ENCODE data around the gene NR0B2. TPM values are rescaled to one million over a fixed set of nuclear protein-coding genes. Genes with fewer than 3 reads are reported as not detected.
"Not testable (repeated sequence)": the region's sequence is repeated elsewhere in the genome, so short reads cannot be mapped to it uniquely, and the experiment has no call there.

NR0B2 gene
- total and polyA plus RNA-seq, 2 experiments from 2014 or later: not detected

GRCh38 chr1:26889551-26890466 lies 24.0 kb downstream of the NR0B2 start, which contains the start of gene GPN2:
TSS of gene GPN2 (minus strand) at chr1:26890283. CDS start at chr1:26890096, 187 bp downstream.
- H2AFZ ChIP-seq: peak within 1 kb of the TSS; percentile 90
- H3K79me2 ChIP-seq (ENCODE audit: insufficient read depth): peaks cover 57% of the 10 kb centered on the region
- H4K20me1 ChIP-seq (ENCODE audit: insufficient read depth): no peaks in the 10 kb centered on the region
- peaks cover 33% of the 10 kb centered on the region for H3K36me3 ChIP-seq (ENCODE audit: low read depth)
- H3K27me3 ChIP-seq (replicated peaks; ENCODE audit: insufficient read depth): no peaks in the 10 kb centered on the region
- no peak for TF ChIP-seq EZH2 (IDR thresholded peaks at IDR 0.05; ENCODE audit: insufficient read depth, poor library complexity, severe bottlenecking)
- TF ChIP-seq EZH2phosphoT487 (IDR thresholded peaks at IDR 0.05; ENCODE audit: insufficient read depth, low read depth): no peak
- peak within 1 kb of the TSS; percentile 80 for H3K27ac ChIP-seq
- DNase-seq: peak; percentile 90
- H3K9me3 ChIP-seq (ENCODE audit: low read depth): no peaks in the 10 kb centered on the region
- in situ Hi-C loops (cut with MboI): no loop called here
- H3K9me2 ChIP-seq (ENCODE audit: insufficient read depth): no peaks in the 10 kb centered on the region
- H3K4me2 ChIP-seq (ENCODE audit: unreplicated experiment): peak within 1 kb of the TSS; percentile 98
- H3K4me1 ChIP-seq (ENCODE audit: insufficient read depth): peaks cover 14% of the 10 kb centered on the region
- WGBS, 2 experiments (ENCODE audit: low coverage in 1 of 2, low lambda C conversion rate in 2 of 2, missing lambda C conversion rate in 2 of 2): 3% methylated on average over 87 to 89 of the region's 89 CpGs
- peaks cover 13% of the 10 kb centered on the region; the same call in 1 of the 2 replicates for H3F3A ChIP-seq (ENCODE audit: insufficient read depth)
- H3K4me3 ChIP-seq: peak within 1 kb of the TSS; percentile 89
- peak within 1 kb of the TSS; percentile 93 for H3K9ac ChIP-seq

GRCh38 chr1:26888231-26888630 lies 25.5 kb downstream of the NR0B2 start:
- H3K9me2 ChIP-seq (ENCODE audit: insufficient read depth): no peaks in the 10 kb centered on the region
- H4K20me1 ChIP-seq (ENCODE audit: insufficient read depth): no peaks in the 10 kb centered on the region
- in situ Hi-C loops (cut with MboI): no loop called here
- peak overlapping the region; percentile 93 for H3K9ac ChIP-seq
- 33 to 38% methylated on average over 1 of the region's 1 CpG for WGBS, 2 experiments (ENCODE audit: low coverage in 1 of 2, low lambda C conversion rate in 2 of 2, missing lambda C conversion rate in 2 of 2)
- H3K4me2 ChIP-seq (ENCODE audit: unreplicated experiment): peak overlapping the region; percentile 98
- H3K9me3 ChIP-seq (ENCODE audit: low read depth): no peaks in the 10 kb centered on the region
- H3K79me2 ChIP-seq (ENCODE audit: insufficient read depth): peaks cover 63% of the 10 kb centered on the region
- no peak overlapping the region for H3K27ac ChIP-seq
- H2AFZ ChIP-seq: no peak overlapping the region
- peaks cover 13% of the 10 kb centered on the region; the same call in 1 of the 2 replicates for H3F3A ChIP-seq (ENCODE audit: insufficient read depth)
- H3K4me3 ChIP-seq: no peak overlapping the region
- H3K4me1 ChIP-seq (ENCODE audit: insufficient read depth): peaks cover 14% of the 10 kb centered on the region
- DNase-seq: no peak
- no peak for TF ChIP-seq EZH2phosphoT487 (IDR thresholded peaks at IDR 0.05; ENCODE audit: insufficient read depth, low read depth)
- TF ChIP-seq EZH2 (IDR thresholded peaks at IDR 0.05; ENCODE audit: insufficient read depth, poor library complexity, severe bottlenecking): no peak
- peaks cover 42% of the 10 kb centered on the region for H3K36me3 ChIP-seq (ENCODE audit: low read depth)
- H3K27me3 ChIP-seq (replicated peaks; ENCODE audit: insufficient read depth): no peaks in the 10 kb centered on the region

GRCh38 chr1:26887125-26887524 lies 26.6 kb downstream of the NR0B2 start:
- H3K9me2 ChIP-seq (ENCODE audit: insufficient read depth): no peaks in the 10 kb centered on the region
- in situ Hi-C loops (cut with MboI): no loop called here
- no peaks in the 10 kb centered on the region for H4K20me1 ChIP-seq (ENCODE audit: insufficient read depth)
- 95 to 100% methylated on average over 1 of the region's 1 CpG for WGBS, 2 experiments (ENCODE audit: low coverage in 1 of 2, low lambda C conversion rate in 2 of 2, missing lambda C conversion rate in 2 of 2)
- no peak overlapping the region for H3K4me3 ChIP-seq
- H3F3A ChIP-seq (ENCODE audit: insufficient read depth): peaks cover 13% of the 10 kb centered on the region; the same call in 1 of the 2 replicates
- no peak overlapping the region for H3K27ac ChIP-seq
- H3K4me2 ChIP-seq (ENCODE audit: unreplicated experiment): no peak overlapping the region
- peak; percentile 80 for DNase-seq
- no peak overlapping the region for H2AFZ ChIP-seq
- H3K4me1 ChIP-seq (ENCODE audit: insufficient read depth): peaks cover 14% of the 10 kb centered on the region
- no peak overlapping the region for H3K9ac ChIP-seq
- TF ChIP-seq EZH2phosphoT487 (IDR thresholded peaks at IDR 0.05; ENCODE audit: insufficient read depth, low read depth): no peak
- no peak for TF ChIP-seq EZH2 (IDR thresholded peaks at IDR 0.05; ENCODE audit: insufficient read depth, poor library complexity, severe bottlenecking)
- no peaks in the 10 kb centered on the region for H3K27me3 ChIP-seq (replicated peaks; ENCODE audit: insufficient read depth)
- peaks cover 43% of the 10 kb centered on the region for H3K36me3 ChIP-seq (ENCODE audit: low read depth)
- peaks cover 66% of the 10 kb centered on the region for H3K79me2 ChIP-seq (ENCODE audit: insufficient read depth)
- no peaks in the 10 kb centered on the region for H3K9me3 ChIP-seq (ENCODE audit: low read depth)

- Histone ChIP-seq H3K79me2 (ENCODE audit: insufficient read depth) (peaks cover 45% of the 10 kb centered on the region), H4K20me1 (ENCODE audit: insufficient read depth) (no peaks in the 10 kb centered on the region), H2AFZ (no peak overlapping the region), H3K4me2 (ENCODE audit: unreplicated experiment) (no peak overlapping the region), H3K36me3 (ENCODE audit: low read depth) (peaks cover 45% of the 10 kb centered on the region), H3K9me3 (ENCODE audit: low read depth) (no peaks in the 10 kb centered on the region), H3F3A (ENCODE audit: insufficient read depth) (peaks cover 15% of the 10 kb centered on the region; the same call in 1 of the 2 replicates), H3K4me1 (ENCODE audit: insufficient read depth) (no peaks in the 10 kb centered on the region), H3K9ac (no peak overlapping the region), H3K9me2 (ENCODE audit: insufficient read depth) (no peaks in the 10 kb centered on the region), H3K27me3 (replicated peaks; ENCODE audit: insufficient read depth) (no peaks in the 10 kb centered on the region), H3K4me3 (no peak overlapping the region), H3K27ac (no peak overlapping the region)
- WGBS, 2 experiments (ENCODE audit: low coverage in 1 of 2, low lambda C conversion rate in 2 of 2, missing lambda C conversion rate in 2 of 2): 86 to 90% methylated on average over 5 of the region's 5 CpGs
- no peak for DNase-seq
- in situ Hi-C loops (cut with MboI): no loop called here
- no peak for TF ChIP-seq EZH2 (IDR thresholded peaks at IDR 0.05; ENCODE audit: insufficient read depth, poor library complexity, severe bottlenecking)
- no peak for TF ChIP-seq EZH2phosphoT487 (IDR thresholded peaks at IDR 0.05; ENCODE audit: insufficient read depth, low read depth)
Observed at GRCh38 chr1:26882696-26883463, 30.9 kb downstream of the NR0B2 start.

- H3K9ac ChIP-seq; DNase-seq; H2AFZ ChIP-seq; in situ Hi-C loops (cut with MboI); H3K9me2 ChIP-seq (ENCODE audit: insufficient read depth); H3K4me1 ChIP-seq (ENCODE audit: insufficient read depth); H3K4me2 ChIP-seq (ENCODE audit: unreplicated experiment); H3K4me3 ChIP-seq; H4K20me1 ChIP-seq (ENCODE audit: insufficient read depth); H3K9me3 ChIP-seq (ENCODE audit: low read depth); H3K27ac ChIP-seq; H3K27me3 ChIP-seq (replicated peaks; ENCODE audit: insufficient read depth): not testable (repeated sequence)
- Histone ChIP-seq H3K79me2 (ENCODE audit: insufficient read depth) (peaks cover 35% of the 10 kb centered on the region), H3K36me3 (ENCODE audit: low read depth) (peaks cover 41% of the 10 kb centered on the region), H3F3A (ENCODE audit: insufficient read depth) (peaks cover 15% of the 10 kb centered on the region; the same call in 1 of the 2 replicates)
- 76 to 82% methylated on average over 6 of the region's 6 CpGs for WGBS, 2 experiments (ENCODE audit: low coverage in 1 of 2, low lambda C conversion rate in 2 of 2, missing lambda C conversion rate in 2 of 2)
Observed at GRCh38 chr1:26881611-26882010, 32.2 kb downstream of the NR0B2 start.
